SK-N-MC (cell line): ENCODE data around the gene RUVBL2.

Experiments used
- EZH2 ChIP-seq: fragments of 200-600 bp; sonication (generic); IDR thresholded peaks from one replicate; pipeline ENCODE4 v1.6.1; 2017; ENCODE audit warnings: antibody characterized with exemption
- FOXP2 ChIP-seq: optimal IDR thresholded peaks from 2 replicates; pipeline ENCODE3; 2011; ENCODE audit warnings: mild to moderate bottlenecking, moderate library complexity; ENCODE audit not compliant: insufficient read depth; ENCODE audit errors: extremely low read length, control extremely low read depth
- POLR2AphosphoS5 ChIP-seq: IDR thresholded peaks from 2 replicates; pipeline ENCODE4 v1.6.1; 2012; ENCODE audit warnings: mild to moderate bottlenecking, low read depth, low read length, borderline replicate concordance

DNA sequence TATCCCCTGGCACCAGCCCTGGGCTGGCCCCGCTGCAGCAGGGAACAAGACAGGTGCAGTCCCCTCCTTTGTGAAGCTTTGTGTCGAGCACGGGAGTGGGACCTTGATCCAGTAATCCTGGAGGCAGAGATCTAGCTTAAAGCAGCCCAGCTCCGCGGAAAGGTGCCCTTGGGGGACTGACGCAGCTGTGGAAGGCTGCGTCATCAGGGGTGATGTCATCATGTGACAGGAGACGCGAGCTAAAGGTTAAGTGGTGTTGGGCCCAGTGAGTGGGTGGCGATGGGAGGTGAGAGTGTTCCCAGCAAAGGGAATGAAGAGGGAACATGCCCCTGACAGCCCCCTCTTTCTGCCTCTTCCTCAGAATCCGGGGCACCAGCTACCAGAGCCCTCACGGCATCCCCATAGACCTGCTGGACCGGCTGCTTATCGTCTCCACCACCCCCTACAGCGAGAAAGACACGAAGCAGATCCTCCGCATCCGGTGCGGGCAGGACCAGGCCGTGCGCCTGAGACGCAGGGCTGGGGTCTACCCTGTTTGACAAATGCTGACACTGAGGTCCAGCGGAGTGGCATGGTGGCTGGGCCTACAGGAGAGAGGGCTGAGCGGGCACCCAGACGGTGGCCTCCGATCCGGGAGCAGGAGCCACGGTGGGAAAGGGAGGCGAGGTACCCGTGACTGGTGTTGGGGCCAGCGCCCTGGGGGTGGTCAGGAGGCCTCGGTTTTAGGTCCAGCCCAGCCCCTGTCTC, 20.6 kb downstream of the RUVBL2 start:
- TF ChIP-seq POLR2AphosphoS5 (no peak), EZH2 (no peak), FOXP2 (no peak)
